GM18867 (cell line): Measurements from ENCODE around the gene GCGR.
"Not testable (repeated sequence)": the region's sequence is repeated elsewhere in the genome, so short reads cannot be mapped to it uniquely, and the experiment has no call there.

Experiments used
- ATAC-seq: cut with Tn5 transposase; IDR thresholded peaks from one replicate; pipeline ENCODE4 v1.9.1; 2021; ENCODE audit warnings: mild to moderate bottlenecking, moderate library complexity; ENCODE audit not compliant: unreplicated experiment

The GCGR gene

GRCh38 chr17:81831957-81832607 lies 28.1 kb downstream of the GCGR start:
- peak; percentile 2 for ATAC-seq

- peak; percentile 5 for ATAC-seq
Observed at GRCh38 chr17:81832608-81833159, 28.7 kb downstream of the GCGR start.

- peak; percentile 71 for ATAC-seq
Observed at GRCh38 chr17:81833160-81833920, 29.4 kb downstream of the GCGR start, which contains the start of gene MCRIP1. TSS of gene MCRIP1 (minus strand) at chr17:81833291. CDS start at chr17:81824506, 8,785 bp downstream.

GRCh38 chr17:81833921-81834830 lies 30.2 kb downstream of the GCGR start:
- ATAC-seq = no peak

- ATAC-seq = no peak
Observed at GRCh38 chr17:81834831-81835267, 30.9 kb downstream of the GCGR start, which contains the start of gene PPP1R27. TSS of gene PPP1R27 (minus strand) at chr17:81835050. CDS start at chr17:81834953, 97 bp downstream.

GRCh38 chr17:81837641-81838040 lies 33.7 kb downstream of the GCGR start:
- ATAC-seq = no peak

GRCh38 chr17:81838753-81839255 lies 34.9 kb downstream of the GCGR start:
- no peak for ATAC-seq

- no peak for ATAC-seq
Observed at GRCh38 chr17:81839301-81839700, 35.4 kb downstream of the GCGR start.

- not testable (repeated sequence) for ATAC-seq
Observed at GRCh38 chr17:81840059-81840458, 36.1 kb downstream of the GCGR start.

- no peak for ATAC-seq
Observed at GRCh38 chr17:81840826-81841778, 37.2 kb downstream of the GCGR start.

- no peak for ATAC-seq
Observed at GRCh38 chr17:81841866-81842265, 37.9 kb downstream of the GCGR start.

- ATAC-seq = no peak
Observed at GRCh38 chr17:81842378-81842724, 38.4 kb downstream of the GCGR start.

- no peak for ATAC-seq
Observed at GRCh38 chr17:81842725-81843504, 39.0 kb downstream of the GCGR start.

GRCh38 chr17:81843713-81844326 lies 39.9 kb downstream of the GCGR start:
- ATAC-seq = no peak

GRCh38 chr17:81844327-81844851 lies 40.4 kb downstream of the GCGR start:
- ATAC-seq = no peak

- ATAC-seq = no peak
Observed at GRCh38 chr17:81844887-81845286, 40.9 kb downstream of the GCGR start.

- ATAC-seq = no peak
Observed at GRCh38 chr17:81845361-81845760, 41.4 kb downstream of the GCGR start.
